ENCODE measurements around the gene DYTN. TPM values are rescaled to one million over a fixed set of nuclear protein-coding genes. Genes with fewer than 3 reads are reported as not detected.

The DYTN gene
- total RNA-seq, 1 experiment from 2014 or later = not detected

DNA sequence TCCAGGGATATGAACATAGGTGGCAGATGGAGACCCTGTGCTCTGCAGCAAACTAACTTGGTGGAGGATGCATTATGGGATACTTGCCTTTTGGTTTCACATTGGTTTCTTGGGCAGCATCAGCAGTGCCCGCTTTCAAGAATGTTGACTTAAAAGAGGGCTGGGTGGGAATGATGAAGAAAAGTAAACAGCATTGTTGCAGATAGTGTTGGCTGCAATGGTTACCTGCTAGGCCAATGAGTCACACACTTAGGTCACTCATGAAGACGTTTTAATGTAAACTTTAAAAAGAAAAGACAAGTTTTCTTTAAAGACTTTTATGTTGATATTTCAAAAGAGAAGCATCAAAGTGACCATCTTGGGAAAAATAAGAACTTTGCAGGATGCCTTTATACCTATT lies 102.0 kb downstream of the DYTN start:
- no peak overlapping the region for H3K4me2 ChIP-seq (ENCODE audit: low read depth, low read length, poor library complexity, severe bottlenecking)
- H3K79me2 ChIP-seq (ENCODE audit: low read length) = no peaks in the 10 kb centered on the region
- no peak overlapping the region for H3K9ac ChIP-seq (ENCODE audit: low read length)
- H3K4me1 ChIP-seq (ENCODE audit: low read length) = no peaks in the 10 kb centered on the region
- H4K20me1 ChIP-seq (ENCODE audit: insufficient read depth, low read depth, low read length) = no peaks in the 10 kb centered on the region
- H3K27ac ChIP-seq (ENCODE audit: low read length) = no peak overlapping the region
- no peaks in the 10 kb centered on the region for H3K9me2 ChIP-seq (replicated peaks; ENCODE audit: insufficient read depth, low read length)
- no peaks in the 10 kb centered on the region for H3K9me3 ChIP-seq (ENCODE audit: low read length)
- no peak overlapping the region for H3K4me3 ChIP-seq (ENCODE audit: low read length)
- no peak for DNase-seq
- H2AFZ ChIP-seq (ENCODE audit: low read length) = no peak overlapping the region
- no peaks in the 10 kb centered on the region for H3K27me3 ChIP-seq (ENCODE audit: low read length)
- H3K36me3 ChIP-seq (ENCODE audit: insufficient read depth, low read length) = no peaks in the 10 kb centered on the region

GRCh38 chr2:206615417-206616089 lies 102.6 kb downstream of the DYTN start:
- no peak overlapping the region for H3K4me2 ChIP-seq (ENCODE audit: low read depth, low read length, poor library complexity, severe bottlenecking)
- no peaks in the 10 kb centered on the region for H3K4me1 ChIP-seq (ENCODE audit: low read length)
- no peaks in the 10 kb centered on the region for H3K9me3 ChIP-seq (ENCODE audit: low read length)
- no peaks in the 10 kb centered on the region for H3K9me2 ChIP-seq (replicated peaks; ENCODE audit: insufficient read depth, low read length)
- H4K20me1 ChIP-seq (ENCODE audit: insufficient read depth, low read depth, low read length) = no peaks in the 10 kb centered on the region
- no peak overlapping the region for H3K4me3 ChIP-seq (ENCODE audit: low read length)
- no peak for DNase-seq
- H3K9ac ChIP-seq (ENCODE audit: low read length) = no peak overlapping the region
- no peak overlapping the region for H2AFZ ChIP-seq (ENCODE audit: low read length)
- H3K27me3 ChIP-seq (ENCODE audit: low read length) = no peaks in the 10 kb centered on the region
- H3K27ac ChIP-seq (ENCODE audit: low read length) = no peak overlapping the region
- no peaks in the 10 kb centered on the region for H3K36me3 ChIP-seq (ENCODE audit: insufficient read depth, low read length)
- H3K79me2 ChIP-seq (ENCODE audit: low read length) = no peaks in the 10 kb centered on the region

DNA sequence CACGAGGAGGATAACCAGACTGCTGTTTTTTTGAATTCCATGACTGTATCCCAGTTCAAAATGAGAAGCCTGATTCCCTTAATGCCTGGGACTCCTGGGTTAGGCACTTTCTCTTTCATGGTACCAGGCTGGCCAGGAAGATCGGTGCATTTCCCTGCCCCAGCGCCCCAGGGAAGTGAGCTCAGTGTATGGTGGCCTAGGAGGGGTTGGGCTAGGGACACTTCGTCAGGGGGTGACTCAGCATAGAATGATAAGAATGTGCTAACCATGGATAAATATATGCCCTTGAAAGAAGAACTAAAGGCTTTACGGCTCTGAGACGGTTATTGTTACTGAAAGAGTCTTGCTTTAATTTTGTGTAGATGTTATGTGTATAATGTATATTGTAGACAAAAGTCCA lies 103.4 kb downstream of the DYTN start:
- Histone ChIP-seq H3K4me3 (ENCODE audit: low read length) (no peak overlapping the region), H3K79me2 (ENCODE audit: low read length) (no peaks in the 10 kb centered on the region), H3K27ac (ENCODE audit: low read length) (no peak overlapping the region), H4K20me1 (ENCODE audit: insufficient read depth, low read depth, low read length) (no peaks in the 10 kb centered on the region), H3K27me3 (ENCODE audit: low read length) (no peaks in the 10 kb centered on the region), H3K9me2 (replicated peaks; ENCODE audit: insufficient read depth, low read length) (no peaks in the 10 kb centered on the region), H3K9me3 (ENCODE audit: low read length) (no peaks in the 10 kb centered on the region), H3K36me3 (ENCODE audit: insufficient read depth, low read length) (no peaks in the 10 kb centered on the region), H3K9ac (ENCODE audit: low read length) (no peak overlapping the region), H3K4me1 (ENCODE audit: low read length) (no peaks in the 10 kb centered on the region), H3K4me2 (ENCODE audit: low read depth, low read length, poor library complexity, severe bottlenecking) (no peak overlapping the region), H2AFZ (ENCODE audit: low read length) (no peak overlapping the region)
- no peak for DNase-seq

- no peaks in the 10 kb centered on the region for H3K9me3 ChIP-seq (ENCODE audit: low read length)
- no peaks in the 10 kb centered on the region for H3K4me1 ChIP-seq (ENCODE audit: low read length)
- H2AFZ ChIP-seq (ENCODE audit: low read length) = no peak overlapping the region
- no peaks in the 10 kb centered on the region for H3K9me2 ChIP-seq (replicated peaks; ENCODE audit: insufficient read depth, low read length)
- no peaks in the 10 kb centered on the region for H3K27me3 ChIP-seq (ENCODE audit: low read length)
- H3K27ac ChIP-seq (ENCODE audit: low read length) = no peak overlapping the region
- H4K20me1 ChIP-seq (ENCODE audit: insufficient read depth, low read depth, low read length) = no peaks in the 10 kb centered on the region
- H3K4me2 ChIP-seq (ENCODE audit: low read depth, low read length, poor library complexity, severe bottlenecking) = no peak overlapping the region
- H3K4me3 ChIP-seq (ENCODE audit: low read length) = no peak overlapping the region
- no peaks in the 10 kb centered on the region for H3K79me2 ChIP-seq (ENCODE audit: low read length)
- no peak for DNase-seq
- no peaks in the 10 kb centered on the region for H3K36me3 ChIP-seq (ENCODE audit: insufficient read depth, low read length)
- H3K9ac ChIP-seq (ENCODE audit: low read length) = no peak overlapping the region
Observed at GRCh38 chr2:206611736-206612135, 106.5 kb downstream of the DYTN start.

DNA sequence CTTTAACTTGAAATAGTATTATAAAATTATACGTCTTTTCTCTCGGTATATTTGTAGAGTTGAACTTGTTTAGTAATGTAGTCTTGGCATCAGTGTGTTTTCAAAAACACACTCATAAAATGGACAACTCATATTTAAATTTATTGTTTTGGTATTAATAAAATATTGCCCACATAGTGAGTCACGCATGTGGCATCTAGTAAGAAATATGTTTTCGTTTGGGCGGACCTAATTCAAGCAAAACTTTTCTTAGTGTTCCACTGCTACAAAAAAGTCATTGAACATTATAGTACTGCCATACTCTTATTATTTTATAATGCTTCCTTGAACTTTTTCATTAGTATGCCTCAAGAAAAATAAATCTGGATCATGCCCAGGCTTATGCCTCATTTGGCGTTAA lies 107.0 kb downstream of the DYTN start:
- Histone ChIP-seq H3K4me3 (ENCODE audit: low read length) (no peak overlapping the region), H2AFZ (ENCODE audit: low read length) (no peak overlapping the region), H3K9me2 (replicated peaks; ENCODE audit: insufficient read depth, low read length) (no peaks in the 10 kb centered on the region), H3K4me2 (ENCODE audit: low read depth, low read length, poor library complexity, severe bottlenecking) (no peak overlapping the region), H3K27me3 (ENCODE audit: low read length) (no peaks in the 10 kb centered on the region), H3K27ac (ENCODE audit: low read length) (no peak overlapping the region), H3K9ac (ENCODE audit: low read length) (no peak overlapping the region), H3K4me1 (ENCODE audit: low read length) (no peaks in the 10 kb centered on the region), H4K20me1 (ENCODE audit: insufficient read depth, low read depth, low read length) (no peaks in the 10 kb centered on the region), H3K9me3 (ENCODE audit: low read length) (no peaks in the 10 kb centered on the region), H3K36me3 (ENCODE audit: insufficient read depth, low read length) (no peaks in the 10 kb centered on the region), H3K79me2 (ENCODE audit: low read length) (no peaks in the 10 kb centered on the region)
- DNase-seq = no peak

DNA sequence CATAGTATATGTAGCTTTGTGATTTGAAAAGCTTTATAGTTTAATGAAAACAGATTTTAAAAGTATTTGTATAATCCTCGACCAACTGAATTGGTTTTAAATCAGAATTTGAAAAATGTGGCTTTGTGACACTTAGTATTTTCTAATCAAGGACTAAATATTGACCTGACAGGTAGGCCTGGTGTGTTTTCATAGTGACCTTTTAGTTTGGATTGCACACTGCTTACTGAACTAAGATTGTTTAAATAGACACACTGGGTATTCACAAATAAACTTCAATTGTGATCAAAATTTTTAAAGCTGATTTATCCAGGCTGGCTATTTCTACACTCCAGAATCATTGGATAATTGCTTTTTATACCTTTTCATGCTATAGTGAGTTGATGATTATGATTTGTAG lies 107.7 kb downstream of the DYTN start:
- Histone ChIP-seq H3K4me1 (ENCODE audit: low read length) (no peaks in the 10 kb centered on the region), H3K79me2 (ENCODE audit: low read length) (no peaks in the 10 kb centered on the region), H3K9me3 (ENCODE audit: low read length) (no peaks in the 10 kb centered on the region), H3K27ac (ENCODE audit: low read length) (no peak overlapping the region), H4K20me1 (ENCODE audit: insufficient read depth, low read depth, low read length) (no peaks in the 10 kb centered on the region), H3K9ac (ENCODE audit: low read length) (no peak overlapping the region), H3K4me3 (ENCODE audit: low read length) (no peak overlapping the region), H3K4me2 (ENCODE audit: low read depth, low read length, poor library complexity, severe bottlenecking) (no peak overlapping the region), H3K36me3 (ENCODE audit: insufficient read depth, low read length) (no peaks in the 10 kb centered on the region), H3K27me3 (ENCODE audit: low read length) (no peaks in the 10 kb centered on the region), H2AFZ (ENCODE audit: low read length) (no peak overlapping the region), H3K9me2 (replicated peaks; ENCODE audit: insufficient read depth, low read length) (no peaks in the 10 kb centered on the region)
- no peak for DNase-seq

- no peaks in the 10 kb centered on the region for H3K36me3 ChIP-seq (ENCODE audit: insufficient read depth, low read length)
- no peak overlapping the region for H3K4me3 ChIP-seq (ENCODE audit: low read length)
- H4K20me1 ChIP-seq (ENCODE audit: insufficient read depth, low read depth, low read length) = no peaks in the 10 kb centered on the region
- H3K9me3 ChIP-seq (ENCODE audit: low read length) = no peaks in the 10 kb centered on the region
- no peak overlapping the region for H3K4me2 ChIP-seq (ENCODE audit: low read depth, low read length, poor library complexity, severe bottlenecking)
- no peaks in the 10 kb centered on the region for H3K4me1 ChIP-seq (ENCODE audit: low read length)
- no peaks in the 10 kb centered on the region for H3K27me3 ChIP-seq (ENCODE audit: low read length)
- no peaks in the 10 kb centered on the region for H3K9me2 ChIP-seq (replicated peaks; ENCODE audit: insufficient read depth, low read length)
- no peak overlapping the region for H3K9ac ChIP-seq (ENCODE audit: low read length)
- DNase-seq = no peak
- no peak overlapping the region for H2AFZ ChIP-seq (ENCODE audit: low read length)
- no peak overlapping the region for H3K27ac ChIP-seq (ENCODE audit: low read length)
- H3K79me2 ChIP-seq (ENCODE audit: low read length) = no peaks in the 10 kb centered on the region
Observed at GRCh38 chr2:206603243-206603642, 115.0 kb downstream of the DYTN start.
